ENCODE data around the gene EXOSC7. TPM values are rescaled to one million over a fixed set of nuclear protein-coding genes. Genes with fewer than 3 reads are reported as not detected.

Gene EXOSC7
- total RNA-seq, 2 donors from 2014 or later, result 61.2 to 69.4 TPM

- DNase-seq, result no peak
- H3K4me1 ChIP-seq (ENCODE audit: control insufficient read depth, insufficient read depth, low read length), result no peaks in the 10 kb centered on the region
- no peak for TF ChIP-seq CTCF (conservative IDR thresholded peaks at IDR 0.05)
- no peak overlapping the region for H3K4me3 Mint-ChIP-seq
- H3K36me3 ChIP-seq (ENCODE audit: control insufficient read depth, insufficient read depth, low read length), result peaks cover 34% of the 10 kb centered on the region
- 88 to 93% methylated on average over 2 of the region's 2 CpGs for WGBS, 2 experiments (ENCODE audit: insufficient coverage in 1 of 2, insufficient read length in 1 of 2)
- peaks cover 2% of the 10 kb centered on the region for H3K4me1 Mint-ChIP-seq
- H3K27ac ChIP-seq (ENCODE audit: low read depth, low read length), result no peak overlapping the region
- H3K27me3 Mint-ChIP-seq (ENCODE audit: insufficient read depth), result peaks cover 5% of the 10 kb centered on the region
- H3K9ac ChIP-seq (ENCODE audit: extremely low read depth, low read length, poor library complexity, severe bottlenecking), result no peak overlapping the region
- no peak overlapping the region for H3K4me3 ChIP-seq (ENCODE audit: low read length)
- no peak overlapping the region for H3K27ac Mint-ChIP-seq
- no peaks in the 10 kb centered on the region for H3K9me3 Mint-ChIP-seq
- H3K36me3 Mint-ChIP-seq (ENCODE audit: low read depth), result peaks cover 28% of the 10 kb centered on the region
- no peaks in the 10 kb centered on the region for H3K27me3 ChIP-seq (ENCODE audit: control insufficient read depth, insufficient read depth, low read length, poor library complexity, severe bottlenecking)
- no peaks in the 10 kb centered on the region for H3K9me3 ChIP-seq (ENCODE audit: control insufficient read depth, low read length)
Observed at GRCh38 chr3:45016916-45017315, 40.9 kb downstream of the EXOSC7 start.

GRCh38 chr3:45017821-45018220 is 41.8 kb downstream of the EXOSC7 start:
- Histone ChIP-seq H3K9ac (ENCODE audit: extremely low read depth, low read length, poor library complexity, severe bottlenecking) (no peak overlapping the region), H3K4me3 (ENCODE audit: low read length) (no peak overlapping the region), H3K27ac (ENCODE audit: low read depth, low read length) (no peak overlapping the region), H3K27me3 (ENCODE audit: control insufficient read depth, insufficient read depth, low read length, poor library complexity, severe bottlenecking) (no peaks in the 10 kb centered on the region), H3K9me3 (ENCODE audit: control insufficient read depth, low read length) (no peaks in the 10 kb centered on the region), H3K4me1 (ENCODE audit: control insufficient read depth, insufficient read depth, low read length) (no peaks in the 10 kb centered on the region), H3K36me3 (ENCODE audit: control insufficient read depth, insufficient read depth, low read length) (peaks cover 25% of the 10 kb centered on the region)
- H3K4me1 Mint-ChIP-seq, result peaks cover 2% of the 10 kb centered on the region
- no peak for TF ChIP-seq CTCF (conservative IDR thresholded peaks at IDR 0.05)
- peaks cover 5% of the 10 kb centered on the region for H3K27me3 Mint-ChIP-seq (ENCODE audit: insufficient read depth)
- peaks cover 20% of the 10 kb centered on the region for H3K36me3 Mint-ChIP-seq (ENCODE audit: low read depth)
- no peak for DNase-seq
- H3K27ac Mint-ChIP-seq, result no peak overlapping the region
- no peaks in the 10 kb centered on the region for H3K9me3 Mint-ChIP-seq
- WGBS, 2 experiments (ENCODE audit: insufficient coverage in 1 of 2, insufficient read length in 1 of 2), result 90 to 92% methylated on average over 2 to 5 of the region's 5 CpGs
- H3K4me3 Mint-ChIP-seq, result no peak overlapping the region

- H3K4me3 Mint-ChIP-seq, result no peak overlapping the region
- no peak overlapping the region for H3K27ac ChIP-seq (ENCODE audit: low read depth, low read length)
- peaks cover 3% of the 10 kb centered on the region for H3K36me3 Mint-ChIP-seq (ENCODE audit: low read depth)
- H3K9me3 Mint-ChIP-seq, result no peaks in the 10 kb centered on the region
- H3K27me3 Mint-ChIP-seq (ENCODE audit: insufficient read depth), result peaks cover 19% of the 10 kb centered on the region
- peaks cover 6% of the 10 kb centered on the region for H3K4me1 ChIP-seq (ENCODE audit: control insufficient read depth, insufficient read depth, low read length)
- peaks cover 21% of the 10 kb centered on the region for H3K4me1 Mint-ChIP-seq
- H3K27me3 ChIP-seq (ENCODE audit: control insufficient read depth, insufficient read depth, low read length, poor library complexity, severe bottlenecking), result peaks cover 10% of the 10 kb centered on the region
- no peak overlapping the region for H3K9ac ChIP-seq (ENCODE audit: extremely low read depth, low read length, poor library complexity, severe bottlenecking)
- H3K36me3 ChIP-seq (ENCODE audit: control insufficient read depth, insufficient read depth, low read length), result peaks cover 8% of the 10 kb centered on the region
- H3K27ac Mint-ChIP-seq, result no peak overlapping the region
- no peak for DNase-seq
- TF ChIP-seq CTCF (conservative IDR thresholded peaks at IDR 0.05), result no peak
- 94 to 95% methylated on average over 6 to 8 of the region's 8 CpGs for whole genome bisulfite sequencing, 2 experiments (ENCODE audit: insufficient coverage in 1 of 2, insufficient read length in 1 of 2)
- no peaks in the 10 kb centered on the region for H3K9me3 ChIP-seq (ENCODE audit: control insufficient read depth, low read length)
- no peak overlapping the region for H3K4me3 ChIP-seq (ENCODE audit: low read length)
Observed at GRCh38 chr3:45020534-45020933, 44.5 kb downstream of the EXOSC7 start.

Measured in endodermal cell (in vitro differentiated cells).